ENCODE results near the gene UBE2J2.

UBE2J2 gene

DNA sequence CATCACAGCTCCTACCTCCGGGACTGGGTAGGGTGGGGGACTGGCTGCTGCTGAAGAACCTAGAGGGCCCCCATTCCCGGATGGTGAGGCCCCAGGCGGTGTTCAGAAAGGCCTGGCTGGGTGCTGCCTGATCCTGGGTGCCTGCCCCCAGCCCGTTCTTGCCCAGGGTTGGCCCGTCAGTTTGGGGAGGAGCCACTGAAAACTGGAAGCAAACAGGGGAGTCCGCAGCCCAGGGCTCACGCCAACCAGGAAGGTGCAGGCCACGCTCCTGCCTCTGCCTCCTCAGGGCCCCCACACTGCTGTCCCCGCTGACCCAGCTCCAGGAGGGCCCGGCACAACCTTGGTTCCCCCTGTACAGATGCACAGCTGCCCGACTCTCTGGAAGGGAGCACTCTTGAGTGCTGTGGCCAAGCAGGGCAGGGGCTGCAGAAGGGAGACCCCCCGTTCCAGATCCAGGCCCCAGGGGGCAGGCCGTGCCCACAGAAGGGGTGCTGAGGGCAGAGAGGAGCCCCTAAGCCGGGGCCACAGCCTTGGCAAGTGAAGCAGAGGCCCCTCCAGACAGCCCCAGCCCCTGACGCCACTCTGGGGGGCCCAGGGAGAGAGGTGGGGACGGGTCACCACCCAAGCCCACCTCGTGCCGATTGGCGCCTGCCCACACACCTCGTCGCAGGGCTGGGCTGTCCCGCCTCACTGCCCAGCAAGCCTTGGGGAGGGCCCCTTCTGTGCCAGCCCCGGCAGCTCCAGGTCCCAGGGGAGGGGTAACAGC is 32.6 kb downstream of the UBE2J2 start:
- no peak overlapping the region for H3K4me3 ChIP-seq (ENCODE audit: control insufficient read depth, low read depth, low read length)
- TF ChIP-seq, protein P1, sequence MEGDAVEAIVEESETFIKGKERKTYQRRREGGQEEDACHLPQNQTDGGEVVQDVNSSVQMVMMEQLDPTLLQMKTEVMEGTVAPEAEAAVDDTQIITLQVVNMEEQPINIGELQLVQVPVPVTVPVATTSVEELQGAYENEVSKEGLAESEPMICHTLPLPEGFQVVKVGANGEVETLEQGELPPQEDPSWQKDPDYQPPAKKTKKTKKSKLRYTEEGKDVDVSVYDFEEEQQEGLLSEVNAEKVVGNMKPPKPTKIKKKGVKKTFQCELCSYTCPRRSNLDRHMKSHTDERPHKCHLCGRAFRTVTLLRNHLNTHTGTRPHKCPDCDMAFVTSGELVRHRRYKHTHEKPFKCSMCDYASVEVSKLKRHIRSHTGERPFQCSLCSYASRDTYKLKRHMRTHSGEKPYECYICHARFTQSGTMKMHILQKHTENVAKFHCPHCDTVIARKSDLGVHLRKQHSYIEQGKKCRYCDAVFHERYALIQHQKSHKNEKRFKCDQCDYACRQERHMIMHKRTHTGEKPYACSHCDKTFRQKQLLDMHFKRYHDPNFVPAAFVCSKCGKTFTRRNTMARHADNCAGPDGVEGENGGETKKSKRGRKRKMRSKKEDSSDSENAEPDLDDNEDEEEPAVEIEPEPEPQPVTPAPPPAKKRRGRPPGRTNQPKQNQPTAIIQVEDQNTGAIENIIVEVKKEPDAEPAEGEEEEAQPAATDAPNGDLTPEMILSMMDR (conservative IDR thresholded peaks at IDR 0.05; ENCODE audit: control insufficient read depth, insufficient read depth, low read depth, low read length), result no peak
- no peak for DNase-seq (ENCODE audit: low read depth)

DNA sequence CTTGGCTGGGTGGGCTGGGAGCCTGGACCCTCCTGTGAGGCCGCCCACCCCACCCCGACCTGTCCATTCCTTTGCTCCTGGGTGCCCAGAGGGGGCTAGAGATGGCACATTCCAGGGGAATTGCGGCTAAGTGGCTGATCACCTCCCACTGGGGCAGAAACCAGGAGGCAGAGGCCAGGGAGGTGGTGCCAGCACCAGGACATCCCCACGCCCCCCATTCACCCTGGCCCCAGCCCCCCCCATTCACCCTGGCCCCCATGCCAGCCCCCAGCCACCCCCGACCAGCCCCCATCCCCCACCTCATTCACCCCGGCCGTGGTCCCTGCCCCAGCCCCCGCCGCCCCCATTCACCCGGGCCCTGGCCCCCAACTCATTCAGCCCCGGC is 33.3 kb downstream of the UBE2J2 start:
- no peak for DNase-seq (ENCODE audit: low read depth)
- H3K4me3 ChIP-seq (ENCODE audit: control insufficient read depth, low read depth, low read length), result no peak overlapping the region
- TF ChIP-seq, protein P1 (conservative IDR thresholded peaks at IDR 0.05; ENCODE audit: control insufficient read depth, insufficient read depth, low read depth, low read length), result no peak

DNA sequence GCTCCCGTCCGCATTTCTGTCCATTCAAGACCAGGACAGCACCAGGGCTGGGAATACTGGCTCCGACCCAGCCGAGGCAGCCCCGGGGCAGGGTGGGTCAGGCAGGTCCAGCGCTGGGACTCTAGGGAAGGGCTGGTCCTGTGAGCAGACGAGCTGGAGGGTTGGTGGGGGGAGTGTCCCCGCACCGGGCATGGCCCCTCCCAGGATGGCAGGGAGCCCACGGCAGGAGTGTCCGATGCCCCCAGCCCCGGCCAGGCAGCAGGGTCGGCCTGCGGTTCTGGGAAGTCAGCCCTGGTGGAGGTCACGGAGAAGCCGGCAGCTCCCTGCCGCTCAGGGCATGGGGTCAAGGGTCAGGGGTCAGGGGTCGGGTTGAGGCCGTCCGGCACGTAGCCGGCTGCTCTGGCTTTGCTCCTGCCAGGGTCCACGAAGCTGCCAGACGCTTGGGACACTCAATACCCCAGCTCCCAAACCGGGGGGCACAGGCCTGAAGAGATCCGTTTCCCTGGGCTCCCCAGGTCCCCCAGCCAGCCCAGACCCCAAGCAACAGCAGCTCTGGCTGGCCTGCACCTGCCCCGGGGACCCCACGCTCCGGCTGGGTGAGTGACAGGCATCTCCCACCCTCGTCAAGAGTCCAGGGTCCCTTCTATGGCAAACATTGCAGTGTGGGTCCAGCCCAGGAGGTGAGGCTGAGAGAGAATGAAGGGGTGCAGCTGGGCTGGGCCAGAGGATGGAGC is 33.9 kb downstream of the UBE2J2 start:
- no peak overlapping the region for H3K4me3 ChIP-seq (ENCODE audit: control insufficient read depth, low read depth, low read length)
- TF ChIP-seq, protein P1 (conservative IDR thresholded peaks at IDR 0.05; ENCODE audit: control insufficient read depth, insufficient read depth, low read depth, low read length), result no peak

DNA sequence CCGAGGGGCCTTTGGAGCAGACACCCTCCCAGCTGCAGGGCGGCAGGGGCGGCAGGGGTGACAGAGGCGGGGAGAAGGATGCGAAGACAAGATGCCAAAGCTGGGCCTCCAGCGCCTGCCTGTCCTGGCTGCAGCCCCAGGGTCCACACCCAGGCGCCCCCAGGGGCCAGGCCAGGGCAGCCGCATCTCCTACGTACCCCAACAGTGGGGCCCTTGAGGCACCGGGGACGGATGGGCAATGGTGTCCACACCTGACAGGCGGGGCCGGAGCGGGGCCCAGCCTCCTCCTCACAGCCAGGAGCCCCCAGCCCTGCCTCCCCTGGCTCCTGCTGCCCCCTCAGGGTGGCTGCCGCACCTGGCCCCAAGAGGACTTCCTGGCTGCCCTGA is 34.4 kb downstream of the UBE2J2 start:
- no peak overlapping the region for H3K4me3 ChIP-seq (ENCODE audit: control insufficient read depth, low read depth, low read length)
- TF ChIP-seq, protein P1 (conservative IDR thresholded peaks at IDR 0.05; ENCODE audit: control insufficient read depth, insufficient read depth, low read depth, low read length), result no peak
- DNase-seq (ENCODE audit: low read depth), result no peak

More for the DNA sequence above, 33.9 kb downstream of the UBE2J2 start:
- DNase-seq (ENCODE audit: low read depth), result no peak

DNA sequence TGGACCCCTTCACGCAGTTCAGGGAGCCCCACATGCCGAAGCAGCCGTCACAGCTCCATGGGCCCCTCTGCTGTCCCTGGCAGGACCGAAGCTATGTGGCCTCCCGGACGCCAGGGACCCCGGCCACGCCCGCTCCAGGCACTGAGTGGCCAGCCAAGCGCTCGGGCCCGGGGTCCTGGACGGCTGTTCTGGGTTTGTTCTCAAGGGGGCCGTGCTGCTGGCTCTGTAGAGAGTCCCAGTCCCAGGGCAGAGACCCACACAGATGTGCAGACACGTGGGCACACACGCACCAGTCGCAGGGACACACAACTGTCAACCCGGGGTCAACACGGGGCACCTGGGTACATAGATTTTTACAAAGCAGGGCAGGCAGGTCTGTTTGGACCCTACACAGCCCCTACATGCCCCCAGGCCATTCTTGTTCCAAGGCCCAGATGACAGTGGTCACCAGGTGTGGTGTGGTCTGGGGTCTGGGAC is 34.9 kb downstream of the UBE2J2 start:
- H3K4me3 ChIP-seq (ENCODE audit: control insufficient read depth, low read depth, low read length), result no peak overlapping the region
- TF ChIP-seq, protein P1 (conservative IDR thresholded peaks at IDR 0.05; ENCODE audit: control insufficient read depth, insufficient read depth, low read depth, low read length), result no peak

DNA sequence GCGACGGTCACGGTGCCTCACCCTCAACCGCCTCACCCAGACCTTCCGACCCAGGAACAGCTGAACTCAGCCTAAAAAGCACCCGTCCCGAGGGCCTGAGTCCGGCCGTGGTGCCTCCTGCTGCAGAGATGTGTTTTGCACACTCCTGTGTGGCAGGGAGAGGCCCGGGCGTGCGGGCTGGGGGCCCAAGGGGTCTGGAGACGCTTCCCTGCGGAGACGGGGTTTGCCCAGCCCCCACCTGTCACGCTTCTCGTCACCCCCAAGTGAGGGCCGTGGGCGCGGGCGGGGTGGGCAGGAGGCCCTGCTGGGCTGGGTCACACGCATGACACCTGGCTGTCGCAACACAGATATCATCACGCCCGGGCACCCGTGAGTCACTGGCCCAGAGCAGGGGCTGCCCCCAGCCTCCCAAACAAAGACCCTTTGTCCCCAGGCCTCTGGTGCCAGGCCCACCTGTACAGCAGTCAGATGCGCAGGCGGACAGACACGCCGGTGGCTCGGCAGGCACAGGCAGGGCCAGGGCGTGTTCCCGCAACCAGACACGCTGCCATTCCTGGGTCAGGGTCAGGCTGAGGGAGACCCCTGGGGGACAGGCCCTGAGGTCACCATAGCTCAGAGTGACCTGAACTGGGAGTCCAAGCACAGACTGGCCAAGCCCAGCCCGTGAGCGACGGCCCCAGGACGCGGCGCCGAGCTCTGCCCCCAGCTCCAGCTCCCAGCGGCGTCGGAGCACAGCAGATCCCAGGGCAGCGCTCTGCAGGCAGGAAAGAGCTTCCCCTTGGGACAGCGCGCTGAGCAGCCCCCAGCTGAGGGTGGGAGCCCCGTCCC is 35.6 kb downstream of the UBE2J2 start:
- DNase-seq (ENCODE audit: low read depth), result no peak
- TF ChIP-seq, protein P1 (conservative IDR thresholded peaks at IDR 0.05; ENCODE audit: control insufficient read depth, insufficient read depth, low read depth, low read length), result no peak
- H3K4me3 ChIP-seq (ENCODE audit: control insufficient read depth, low read depth, low read length), result no peak overlapping the region

More for the DNA sequence above, 34.9 kb downstream of the UBE2J2 start:
- no peak for DNase-seq (ENCODE audit: low read depth)

All from fibroblast of mammary gland (primary cell).